RWPE2 (cell line): ENCODE results near the gene EDNRA.

Experiments
- ATAC-seq: fragments of 200-7000 bp; cut with Tn5 transposase; 3 replicates; pipeline ENCODE4 v1.9.1; 2021; ENCODE audit warnings: low read depth
- DNase-seq: peaks from one replicate; pipeline ENCODE4 v3.0.0-alpha.2; 2020; ENCODE audit warnings: low spot score
- H3K27ac ChIP-seq: fragments of 450-650 bp; 2 replicates; pipeline ENCODE4 v1.5.1; 2017; ENCODE audit warnings: mild to moderate bottlenecking; ENCODE audit not compliant: poor library complexity, severe bottlenecking
- H3K27me3 ChIP-seq: fragments of 250-450 bp; sonication (Bioruptor Pico); 2 replicates; pipeline ENCODE4 v1.5.1; 2021; ENCODE audit warnings: mild to moderate bottlenecking, moderate library complexity; ENCODE audit not compliant: insufficient read depth, poor library complexity, severe bottlenecking
- H3K36me3 ChIP-seq: fragments of 250-450 bp; sonication (Bioruptor Pico); 2 replicates; pipeline ENCODE4 v1.5.1; 2020; ENCODE audit warnings: low read depth, mild to moderate bottlenecking, moderate library complexity
- H3K4me1 ChIP-seq: fragments of 250-450 bp; sonication (Bioruptor Pico); 2 replicates; pipeline ENCODE4 v1.5.1; 2021; ENCODE audit warnings: mild to moderate bottlenecking, moderate library complexity; ENCODE audit not compliant: insufficient read depth, poor library complexity, severe bottlenecking
- H3K4me3 ChIP-seq: fragments of 250-450 bp; sonication (Bioruptor Pico); 2 replicates; pipeline ENCODE4 v1.5.1; 2021; ENCODE audit warnings: mild to moderate bottlenecking, moderate library complexity; ENCODE audit not compliant: severe bottlenecking
- H3K9me3 ChIP-seq: fragments of 250-450 bp; sonication (Bioruptor Pico); 2 replicates; pipeline ENCODE4 v1.5.1; 2021; ENCODE audit warnings: mild to moderate bottlenecking, moderate library complexity; ENCODE audit not compliant: severe bottlenecking
- CTCF ChIP-seq: fragments of 450-650 bp; IDR thresholded peaks from one replicate; pipeline ENCODE4 v1.5.1; 2017; ENCODE audit warnings: mild to moderate bottlenecking, moderate library complexity; ENCODE audit not compliant: poor library complexity, severe bottlenecking

EDNRA gene

GRCh38 chr4:147591106-147591505 lies 110.2 kb downstream of the EDNRA start:
- no peaks in the 10 kb centered on the region for H3K9me3 ChIP-seq
- H3K4me3 ChIP-seq, result no peak overlapping the region
- H3K4me1 ChIP-seq, result peaks cover 5% of the 10 kb centered on the region
- no peaks in the 10 kb centered on the region for H3K36me3 ChIP-seq
- no peak for TF ChIP-seq CTCF
- ATAC-seq, result 0 out of 3 replicates have a peak, but pooled peaks have one; percentile 23
- DNase-seq, result no peak
- H3K27me3 ChIP-seq, result no peaks in the 10 kb centered on the region
- H3K27ac ChIP-seq, result no peak overlapping the region

- Histone ChIP-seq H3K36me3 (no peaks in the 10 kb centered on the region), H3K27ac (no peak overlapping the region), H3K27me3 (no peaks in the 10 kb centered on the region), H3K9me3 (no peaks in the 10 kb centered on the region), H3K4me3 (no peak overlapping the region), H3K4me1 (peaks cover 24% of the 10 kb centered on the region)
- TF ChIP-seq CTCF, result peak; percentile 27
- DNase-seq, result no peak
- no peak for ATAC-seq
Observed at GRCh38 chr4:147594107-147594506, 113.2 kb downstream of the EDNRA start.
